Hepatocyte (in vitro differentiated cells): ENCODE results near the gene SLC25A5.
"Not testable (repeated sequence)": the region's sequence is repeated elsewhere in the genome, so short reads cannot be mapped to it uniquely, and the experiment has no call there.

ENCODE experiments used
- CTCF ChIP-seq: fragments of 200-600 bp; sonication (generic); IDR thresholded peaks from 2 replicates; pipeline ENCODE4 v1.5.1; 2016; ENCODE audit warnings: antibody characterized with exemption, mild to moderate bottlenecking; ENCODE audit not compliant: poor library complexity
- EZH2 ChIP-seq: fragments of 200-600 bp; sonication (generic); IDR thresholded peaks from 2 replicates; pipeline ENCODE4 v1.6.1; 2016; ENCODE audit warnings: antibody characterized with exemption, mild to moderate bottlenecking, borderline replicate concordance

- not testable (repeated sequence) for TF ChIP-seq CTCF, EZH2
Measured at GRCh38 chrX:119493851-119494495, 25.7 kb downstream of the SLC25A5 start.
